ENCODE data around the gene TNRC18. TPM values are rescaled to one million over a fixed set of nuclear protein-coding genes. Genes with fewer than 3 reads are reported as not detected.

Gene TNRC18
- total RNA-seq, 2 experiments from 2014 or later: 12.2 to 64.2 TPM

- DNase-seq (ENCODE audit: low spot score): peak; percentile 96
- BruUV-seq (replicated peaks): no TSS peak
- peak overlapping the region; percentile 83 for H3K4me3 ChIP-seq (ENCODE audit: low read depth, low read length, poor library complexity, severe bottlenecking)
- ChIA-PET CTCF (ENCODE audit: unreplicated experiment) (interaction anchor here (1.0 to 1.3 kb wide), 2 partner anchors 54 to 177 kb away, joined by 3 to 5 read pairs; no protein-coding TSS in a partner anchor), POLR2A (interaction anchor here (0.5 to 2.0 kb wide), 9 partner anchors 10 to 621 kb away, joined by 3 to 6 read pairs (median 5); partner anchors contain the start of gene TNRC18)
- peak overlapping the region; percentile 87 for H3K4me2 ChIP-seq (ENCODE audit: low read length)
- H3K9me2 ChIP-seq (ENCODE audit: insufficient read depth, low read length): no peaks in the 10 kb centered on the region
- H3K4me1 ChIP-seq (ENCODE audit: insufficient read depth, low read length, poor library complexity, severe bottlenecking): peaks cover 15% of the 10 kb centered on the region
- peak overlapping the region; percentile 82 for H2AFZ ChIP-seq (ENCODE audit: low read length)
- H3K9me3 ChIP-seq (ENCODE audit: low read length): no peaks in the 10 kb centered on the region
- TF ChIP-seq EZH2phosphoT487 (IDR thresholded peaks at IDR 0.05; ENCODE audit: borderline replicate concordance, low read depth, low read length): no peak
- TF ChIP-seq CTCF (conservative IDR thresholded peaks at IDR 0.05; ENCODE audit: low read length): no peak
- H3K36me3 ChIP-seq (ENCODE audit: insufficient read depth, low read length): peaks cover 8% of the 10 kb centered on the region; the same call in 1 of the 2 replicates
- no peaks in the 10 kb centered on the region for H4K20me1 ChIP-seq (ENCODE audit: insufficient read depth, low read length)
- H3K27ac ChIP-seq (ENCODE audit: low read depth, low read length, poor library complexity, severe bottlenecking): peak overlapping the region; percentile 70
- intact Hi-C loops (cut with micrococcal nuclease; ENCODE audit: unreplicated experiment): loop anchor here (1.0 to 5.0 kb wide), 4 partner anchors 27 to 65 kb away; no protein-coding TSS in a partner anchor
- H3K79me2 ChIP-seq (ENCODE audit: insufficient read depth, low read depth, low read length): peaks cover 8% of the 10 kb centered on the region; the same call in 1 of the 2 replicates
Observed at GRCh38 chr7:5396999-5397663, 26.5 kb downstream of the TNRC18 start.

- ChIA-PET CTCF (ENCODE audit: unreplicated experiment) (interaction anchor here (0.5 to 1.3 kb wide), 4 partner anchors 10 to 281 kb away, joined by 3 to 5 read pairs (median 3); no protein-coding TSS in a partner anchor), POLR2A (interaction anchor here (0.5 to 2.0 kb wide), 9 partner anchors 11 to 621 kb away, joined by 3 to 6 read pairs (median 5); partner anchors contain the start of gene TNRC18)
- intact Hi-C loops (cut with micrococcal nuclease; ENCODE audit: unreplicated experiment): loop anchor here (1.0 to 5.0 kb wide), 2 partner anchors 54 to 64 kb away; no protein-coding TSS in a partner anchor
- no peaks in the 10 kb centered on the region for H4K20me1 ChIP-seq (ENCODE audit: insufficient read depth, low read length)
- H3K79me2 ChIP-seq (ENCODE audit: insufficient read depth, low read depth, low read length): peaks cover 8% of the 10 kb centered on the region; the same call in 1 of the 2 replicates
- peak overlapping the region; percentile 82 for H2AFZ ChIP-seq (ENCODE audit: low read length)
- peak overlapping the region; percentile 87 for H3K4me2 ChIP-seq (ENCODE audit: low read length)
- H3K36me3 ChIP-seq (ENCODE audit: insufficient read depth, low read length): peaks cover 12% of the 10 kb centered on the region; the same call in 1 of the 2 replicates
- peak overlapping the region; percentile 83 for H3K4me3 ChIP-seq (ENCODE audit: low read depth, low read length, poor library complexity, severe bottlenecking)
- peak overlapping the region; percentile 70 for H3K27ac ChIP-seq (ENCODE audit: low read depth, low read length, poor library complexity, severe bottlenecking)
- peaks cover 15% of the 10 kb centered on the region for H3K4me1 ChIP-seq (ENCODE audit: insufficient read depth, low read length, poor library complexity, severe bottlenecking)
- no peaks in the 10 kb centered on the region for H3K9me3 ChIP-seq (ENCODE audit: low read length)
- DNase-seq (ENCODE audit: low spot score): peak; percentile 78
- no peaks in the 10 kb centered on the region for H3K9me2 ChIP-seq (ENCODE audit: insufficient read depth, low read length)
- BruUV-seq (replicated peaks): TSS peak; percentile 77
- TF ChIP-seq EZH2phosphoT487 (IDR thresholded peaks at IDR 0.05; ENCODE audit: borderline replicate concordance, low read depth, low read length): no peak
- peak; percentile 71 for TF ChIP-seq CTCF (conservative IDR thresholded peaks at IDR 0.05; ENCODE audit: low read length)
Observed at GRCh38 chr7:5396542-5396941, 27.1 kb downstream of the TNRC18 start.
